Ovary (tissue), 9 donors: Measurements from ENCODE around the gene YAE1. TPM values are rescaled to one million over a fixed set of nuclear protein-coding genes. Genes with fewer than 3 reads are reported as not detected.

Experiments used
- DNase-seq, 5 donors: peaks; one replicate each; pipeline ENCODE4 v3.0.0-alpha.2; 2019 to 2020
- H3K27ac ChIP-seq, 2 donors: fragments of 200-600 bp; one replicate each; pipeline versions ENCODE4 v1.5.1 to v1.8.0; 2019 to 2022
- H3K27me3 ChIP-seq: fragments of 200-600 bp; one replicate; pipeline ENCODE4 v1.8.0; 2022
- H3K36me3 ChIP-seq: fragments of 200-600 bp; sonication (generic); one replicate; pipeline ENCODE4 v1.5.1; 2019
- H3K4me1 ChIP-seq: one replicate; pipeline ENCODE4 v1.8.1; 2013; ENCODE audit warnings: mild to moderate bottlenecking, moderate library complexity; ENCODE audit not compliant: insufficient read depth
- H3K4me3 ChIP-seq: fragments of 200-600 bp; sonication (generic); one replicate; pipeline ENCODE4 v1.5.1; 2017
- H3K9me3 ChIP-seq, 2 donors: fragments of 200-600 bp in 1 of 2; sonication (generic) in 1 of 2; one replicate each; pipeline versions ENCODE4 v1.5.1 to v1.8.1; 2013 to 2019; ENCODE audit warnings: mild to moderate bottlenecking in 1 of 2, moderate library complexity in 1 of 2
- EP300 ChIP-seq: sonication (generic); formaldehyde crosslinking; IDR thresholded peaks from one replicate; pipeline ENCODE4 v1.6.1; 2017; ENCODE audit warnings: antibody characterized with exemption
- POLR2A ChIP-seq: fragments of 450-650 bp; IDR thresholded peaks from one replicate; pipeline ENCODE4 v1.6.1; 2017; ENCODE audit warnings: antibody characterized with exemption, mild to moderate bottlenecking, moderate library complexity
- WGBS, 3 donors: extraction: QIAGEN DNeasy Blood & Tissue Kit in 1 of 3; methylation state at CpG; one replicate each; pipeline versions ENCODE4 v1.1.5 to v1.1.7; 2013 to 2017; 5-methylcytosine and 5-hydroxymethylcytosine counted together
- intact Hi-C, 4 donors: fragments of 100-400 bp; cut with DNase I; formaldehyde crosslinking; loops; one replicate each; pipeline versions ENCODE4 v1.11.0 to v1.15.1; 2022 to 2023
- polyA plus RNA-seq, 2 donors: library from polyadenylated mRNA; stranded (reverse); fragments of 200-250 nt in 1 of 2; fragments of 350-450 nt in 1 of 2; fragmentation: Illumina TruSeq in 1 of 2; extraction: RNeasy Lipid Tissue Mini Kit (QIAGEN cat#74804) in 1 of 2; gene quantifications; one replicate each; pipeline ENCODE4 v1.2.3, GENCODE V29; 2013 to 2014
- total RNA-seq, 7 donors: library from RNA; depleted of rRNA in 2 of 7; stranded (reverse); fragments of >200 nt in 2 of 7; fragmentation: NEBNext Ultra II Directional in 3 of 7; extraction: Animal tissue kit (Norgen Biotek cat#: 25700) in 3 of 7; gene quantifications; one replicate each; pipeline versions ENCODE4 v1.1.0 to v1.2.4, GENCODE V29; 2016 to 2023
- TF ChIP-seq, protein P1 (sequence below), 3 donors: fragments of 450-650 bp in 2 of 3; fragments of 200-600 bp in 1 of 3; IDR thresholded peaks; one replicate each; pipeline versions ENCODE4 v1.5.1 to v1.8.0; 2016 to 2022; ENCODE audit warnings: antibody characterized with exemption in 3 of 3, mild to moderate bottlenecking in 1 of 3
- donor health status: DM: no; HTN: no; CAD: no; lungs with moderate emphysema.
- donor health status: DM: no; HTN: no; CAD: no.
- donor health status: Bipolar disorder and iron deficiency.
- donor health status: DM: yes; HTN: yes; CAD: no.
- donor health status: DM: no; HTN: no; CAD: no.
- donor health status: DM: yes; HTN: yes; CAD: no.

The YAE1 gene
- total and polyA plus RNA-seq, 9 donors, result 21.0 to 33.6 (median 28.5) TPM

DNA sequence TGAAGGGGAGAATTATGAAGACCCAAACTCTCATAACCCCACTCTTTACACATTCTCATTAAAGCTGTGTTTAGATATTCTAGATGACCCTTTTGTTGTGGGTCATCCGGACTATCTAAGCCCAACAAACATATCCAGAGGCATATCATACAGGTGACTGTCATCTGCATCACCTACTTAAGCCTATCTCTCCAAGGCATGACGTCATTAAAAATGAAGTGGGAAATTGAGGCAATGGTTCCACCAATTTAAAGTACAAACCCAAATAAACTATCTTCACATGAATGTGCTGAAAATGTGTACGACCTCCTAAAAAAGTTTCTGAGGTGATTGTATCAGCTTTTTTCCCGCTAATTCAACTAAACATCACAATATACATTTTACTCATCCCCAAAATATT lies 52.7 kb downstream of the YAE1 start:
- Histone ChIP-seq H3K4me3 (no peak overlapping the region), H3K9me3 (no peaks in the 10 kb centered on the region), H3K27me3 (no peaks in the 10 kb centered on the region), H3K27ac (no peak overlapping the region), H3K4me1 (peaks cover 7% of the 10 kb centered on the region), H3K36me3 (no peaks in the 10 kb centered on the region)
- 78 to 86% (median 81%) methylated on average over 4 of the region's 4 CpGs for WGBS, 3 donors
- TF ChIP-seq EP300, result no peak
- TF ChIP-seq, protein P1, sequence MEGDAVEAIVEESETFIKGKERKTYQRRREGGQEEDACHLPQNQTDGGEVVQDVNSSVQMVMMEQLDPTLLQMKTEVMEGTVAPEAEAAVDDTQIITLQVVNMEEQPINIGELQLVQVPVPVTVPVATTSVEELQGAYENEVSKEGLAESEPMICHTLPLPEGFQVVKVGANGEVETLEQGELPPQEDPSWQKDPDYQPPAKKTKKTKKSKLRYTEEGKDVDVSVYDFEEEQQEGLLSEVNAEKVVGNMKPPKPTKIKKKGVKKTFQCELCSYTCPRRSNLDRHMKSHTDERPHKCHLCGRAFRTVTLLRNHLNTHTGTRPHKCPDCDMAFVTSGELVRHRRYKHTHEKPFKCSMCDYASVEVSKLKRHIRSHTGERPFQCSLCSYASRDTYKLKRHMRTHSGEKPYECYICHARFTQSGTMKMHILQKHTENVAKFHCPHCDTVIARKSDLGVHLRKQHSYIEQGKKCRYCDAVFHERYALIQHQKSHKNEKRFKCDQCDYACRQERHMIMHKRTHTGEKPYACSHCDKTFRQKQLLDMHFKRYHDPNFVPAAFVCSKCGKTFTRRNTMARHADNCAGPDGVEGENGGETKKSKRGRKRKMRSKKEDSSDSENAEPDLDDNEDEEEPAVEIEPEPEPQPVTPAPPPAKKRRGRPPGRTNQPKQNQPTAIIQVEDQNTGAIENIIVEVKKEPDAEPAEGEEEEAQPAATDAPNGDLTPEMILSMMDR (IDR thresholded peaks at IDR 0.05), result no peak
- no peak for TF ChIP-seq POLR2A
- no peak for DNase-seq
- intact Hi-C loops, result no loop called here

DNA sequence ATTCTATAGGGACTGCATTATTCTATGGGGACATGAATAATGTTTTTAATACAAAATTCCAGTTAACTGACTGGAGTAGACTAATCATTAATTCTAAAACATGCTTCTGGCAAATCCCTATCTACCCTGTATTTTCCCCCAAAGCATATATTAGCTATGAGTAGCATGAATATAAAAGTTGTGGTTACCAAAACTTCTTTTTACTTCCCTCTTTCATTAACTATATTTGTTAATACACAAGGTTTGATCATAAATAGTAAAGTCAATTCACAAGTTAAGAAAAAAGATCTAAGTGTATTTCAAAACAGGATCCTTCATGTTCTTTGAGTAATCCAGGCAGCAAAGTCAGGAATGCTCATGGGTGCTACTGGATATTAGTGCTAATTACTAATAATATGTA lies 54.3 kb downstream of the YAE1 start:
- H3K4me1 ChIP-seq, result peaks cover 8% of the 10 kb centered on the region
- no peaks in the 10 kb centered on the region for H3K27me3 ChIP-seq
- no peak for DNase-seq
- no peak overlapping the region for H3K27ac ChIP-seq
- no peaks in the 10 kb centered on the region for H3K9me3 ChIP-seq
- no peaks in the 10 kb centered on the region for H3K36me3 ChIP-seq
- TF ChIP-seq POLR2A, result no peak
- TF ChIP-seq, protein P1 (IDR thresholded peaks at IDR 0.05), result no peak
- no peak for TF ChIP-seq EP300
- H3K4me3 ChIP-seq, result no peak overlapping the region
- intact Hi-C loops, result loop anchor here in 2 of 4 donors (5.0 to 10.0 kb wide), 2 partner anchors 114 to 122 kb away; no protein-coding TSS in a partner anchor

DNA sequence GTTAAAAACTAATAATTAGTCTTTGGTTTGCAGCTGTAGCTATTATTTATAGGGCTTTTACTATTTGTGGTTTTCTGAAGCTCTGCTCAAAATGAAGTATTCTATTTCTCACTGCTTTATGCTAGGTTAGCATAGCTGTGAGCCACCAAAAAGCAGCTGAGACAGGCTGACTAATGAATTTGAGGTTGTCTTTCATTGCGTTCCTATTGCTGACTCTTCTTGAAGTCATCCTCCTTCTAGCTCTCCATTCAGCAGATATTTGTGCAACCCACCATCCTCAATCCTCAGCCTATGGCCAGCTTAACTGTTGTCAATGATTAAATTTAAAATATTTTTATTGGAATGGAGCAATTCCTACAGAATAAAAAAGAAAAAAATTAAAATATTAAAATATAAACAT lies 55.1 kb downstream of the YAE1 start:
- no peak for DNase-seq
- Histone ChIP-seq H3K27me3 (no peaks in the 10 kb centered on the region), H3K9me3 (no peaks in the 10 kb centered on the region), H3K4me3 (no peak overlapping the region), H3K36me3 (no peaks in the 10 kb centered on the region), H3K4me1 (peaks cover 8% of the 10 kb centered on the region), H3K27ac (no peak overlapping the region)
- intact Hi-C loops, result loop anchor here in 2 of 4 donors (5.0 to 10.0 kb wide), 2 partner anchors 114 to 121 kb away; no protein-coding TSS in a partner anchor
- TF ChIP-seq, protein P1 (IDR thresholded peaks at IDR 0.05), result no peak
- TF ChIP-seq EP300 (no peak), POLR2A (no peak)
- 54 to 75% (median 69%) methylated on average over 1 of the region's 1 CpG for WGBS, 3 donors

DNA sequence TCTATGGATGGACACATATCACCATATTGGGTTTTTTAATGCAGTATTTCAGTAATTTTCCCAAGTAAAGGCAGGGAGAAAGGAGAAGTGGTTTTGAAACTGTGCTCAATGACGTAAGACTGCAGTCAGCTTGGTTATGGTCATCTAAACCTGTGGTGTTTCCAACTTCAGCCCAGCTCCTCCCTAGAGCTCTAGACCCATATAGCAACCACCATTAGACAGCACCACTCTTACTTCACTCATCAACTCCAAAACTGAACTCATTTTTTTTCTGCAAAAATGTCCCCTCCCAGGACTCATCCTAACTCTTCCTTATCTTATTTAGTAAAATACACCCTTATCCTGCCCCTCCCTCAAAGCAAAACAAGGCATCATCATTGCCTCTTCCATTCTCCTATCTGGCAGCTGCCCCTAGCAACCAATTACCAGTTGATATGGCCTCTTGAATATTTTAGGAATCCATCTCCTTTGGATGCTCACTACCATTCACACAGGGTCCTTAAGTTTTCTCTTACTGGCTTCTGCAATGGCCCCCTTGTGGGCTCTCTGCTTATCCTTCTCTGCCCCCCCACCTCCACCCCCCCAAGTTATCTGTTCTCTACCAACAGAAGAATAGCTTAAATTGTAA lies 55.7 kb downstream of the YAE1 start:
- no peak overlapping the region for H3K27ac ChIP-seq
- no peak for DNase-seq
- H3K36me3 ChIP-seq, result no peaks in the 10 kb centered on the region
- TF ChIP-seq POLR2A (no peak), EP300 (no peak)
- TF ChIP-seq, protein P1 (IDR thresholded peaks at IDR 0.05), result no peak
- intact Hi-C loops, result loop anchor here in 2 of 4 donors (5.0 to 10.0 kb wide), 2 partner anchors 113 to 120 kb away; no protein-coding TSS in a partner anchor
- 92 to 100% (median 92%) methylated on average over 1 of the region's 1 CpG for WGBS, 3 donors
- H3K4me3 ChIP-seq, result no peak overlapping the region
- H3K9me3 ChIP-seq, result no peaks in the 10 kb centered on the region
- H3K4me1 ChIP-seq, result peaks cover 12% of the 10 kb centered on the region
- no peaks in the 10 kb centered on the region for H3K27me3 ChIP-seq

Other genes starting within 250 kb of the YAE1 start
- 10 to 100 TPM; 13.9 to 32.9 (median 25.2) TPM for gene RALA, start 57.2 kb downstream of the YAE1 start, total RNA-seq
- gene RALA, start 57.2 kb downstream of the YAE1 start, polyA plus RNA-seq, result 10 to 100 TPM; 23.1 to 30.0 TPM